Hematopoietic multipotent progenitor cell treated with erythropoietin and hydrocortisone succinate and interleukin-3 and kit ligand, for 17 days (in vitro differentiated cells): ENCODE results near the gene BGLAP.
"Not testable (repeated sequence)": the region's sequence is repeated elsewhere in the genome, so short reads cannot be mapped to it uniquely, and the experiment has no call there.

ENCODE experiments used
- DNase-seq: peaks from one replicate; pipeline ENCODE4 v3.0.0-alpha.2; 2015; ENCODE audit warnings: low spot score

The BGLAP gene

GRCh38 chr1:156241926-156242325, at the start of gene BGLAP:
BGLAP (plus strand) TSS chr1:156242184; CDS start chr1:156242232, 48 bp downstream.
- DNase-seq: no peak

- no peak for DNase-seq
Measured at GRCh38 chr1:156193208-156193487, 48.8 kb upstream of the BGLAP start.

GRCh38 chr1:156193488-156194299, 48.3 kb upstream of the BGLAP start, which contains the start of gene SLC25A44:
SLC25A44 (plus strand) TSS chr1:156194104; CDS start chr1:156199848, 5,744 bp downstream.
- peak; percentile 99 for DNase-seq

GRCh38 chr1:156194300-156194652, 47.7 kb upstream of the BGLAP start:
- DNase-seq: no peak

GRCh38 chr1:156195853-156196252, 46.1 kb upstream of the BGLAP start:
- no peak for DNase-seq

GRCh38 chr1:156196445-156196844, 45.5 kb upstream of the BGLAP start:
- DNase-seq: no peak

GRCh38 chr1:156198831-156199349, 43.1 kb upstream of the BGLAP start:
- no peak for DNase-seq

- DNase-seq: no peak
Measured at GRCh38 chr1:156200044-156200443, 41.9 kb upstream of the BGLAP start.

GRCh38 chr1:156203331-156203730, 38.7 kb upstream of the BGLAP start:
- no peak for DNase-seq

- DNase-seq: no peak
Measured at GRCh38 chr1:156204686-156205085, 37.3 kb upstream of the BGLAP start.

GRCh38 chr1:156211243-156211642, 30.7 kb upstream of the BGLAP start:
- DNase-seq: no peak

- DNase-seq: no peak
Measured at GRCh38 chr1:156212130-156212529, 29.9 kb upstream of the BGLAP start.

GRCh38 chr1:156212833-156213643, 28.9 kb upstream of the BGLAP start, which contains the start of gene PMF1:
PMF1 (plus strand) TSS chr1:156213007; CDS start chr1:156213016, 9 bp downstream.
- peak; percentile 93 for DNase-seq

GRCh38 chr1:156213644-156213966, 28.4 kb upstream of the BGLAP start:
- no peak for DNase-seq

- no peak for DNase-seq
Measured at GRCh38 chr1:156214024-156214748, 27.8 kb upstream of the BGLAP start.

- DNase-seq: not testable (repeated sequence)
Measured at GRCh38 chr1:156216361-156217086, 25.5 kb upstream of the BGLAP start.

- DNase-seq: no peak
Measured at GRCh38 chr1:156217871-156218270, 24.1 kb upstream of the BGLAP start.

GRCh38 chr1:156220226-156220625, 21.8 kb upstream of the BGLAP start:
- no peak for DNase-seq

GRCh38 chr1:156221986-156222692, 19.8 kb upstream of the BGLAP start:
- DNase-seq: no peak

GRCh38 chr1:156225677-156226014, 16.3 kb upstream of the BGLAP start:
- DNase-seq: no peak

- no peak for DNase-seq
Measured at GRCh38 chr1:156226116-156226538, 15.9 kb upstream of the BGLAP start.
